Liver (tissue), 3 donors: ENCODE results near the gene MACROH2A2.

ENCODE experiments used
- ATF3 ChIP-seq: IDR thresholded peaks from 2 replicates; pipeline ENCODE4 v1.6.1; 2016; ENCODE audit warnings: antibody characterized with exemption
- CTCF ChIP-seq: fragments of 150-350 bp; IDR thresholded peaks from 2 replicates; pipeline ENCODE4 v1.5.1; 2017; ENCODE audit warnings: improper control_type of control experiment, low read depth, low read length; ENCODE audit not compliant: missing input control
- EGR1 ChIP-seq, 2 donors: IDR thresholded peaks; 2 replicates each; pipeline ENCODE4 v1.6.1; 2016 to 2018; ENCODE audit warnings: antibody characterized with exemption in 2 of 2, low read depth in 2 of 2
- FOXA1 ChIP-seq: IDR thresholded peaks from 2 replicates; pipeline ENCODE4 v1.6.1; 2016; ENCODE audit warnings: antibody characterized with exemption
- GABPA ChIP-seq, 2 donors: IDR thresholded peaks in 1 of 2; conservative IDR thresholded peaks in 1 of 2; 2 replicates each; pipeline ENCODE4 v1.6.1; 2016; ENCODE audit warnings: antibody characterized with exemption in 2 of 2, mild to moderate bottlenecking in 1 of 2, moderate library complexity in 1 of 2
- MAX ChIP-seq: IDR thresholded peaks from 2 replicates; pipeline ENCODE4 v1.6.1; 2016; ENCODE audit warnings: antibody characterized with exemption
- NR2F2 ChIP-seq: IDR thresholded peaks from 2 replicates; pipeline ENCODE4 v1.6.1; 2016; ENCODE audit warnings: antibody characterized with exemption
- RAD21 ChIP-seq, 2 donors: IDR thresholded peaks; 2 replicates each; pipeline ENCODE4 v1.6.1; 2016; ENCODE audit warnings: antibody characterized with exemption in 2 of 2, mild to moderate bottlenecking in 2 of 2
- REST ChIP-seq: IDR thresholded peaks from 2 replicates; pipeline ENCODE4 v1.6.1; 2016; ENCODE audit warnings: antibody characterized with exemption, mild to moderate bottlenecking
- SP1 ChIP-seq: IDR thresholded peaks from 2 replicates; pipeline ENCODE4 v1.6.1; 2018; ENCODE audit warnings: antibody characterized with exemption, mild to moderate bottlenecking
- TAF1 ChIP-seq: conservative IDR thresholded peaks from 2 replicates; pipeline ENCODE4 v1.6.1; 2016; ENCODE audit warnings: antibody characterized with exemption, mild to moderate bottlenecking
- YY1 ChIP-seq: IDR thresholded peaks from 2 replicates; pipeline ENCODE4 v1.6.1; 2016; ENCODE audit warnings: antibody characterized with exemption, mild to moderate bottlenecking
- ZBTB33 ChIP-seq: IDR thresholded peaks from 2 replicates; pipeline ENCODE4 v1.6.1; 2016; ENCODE audit warnings: antibody characterized with exemption
- donor health status: healthy.
- donor health status: healthy.

GRCh38 chr10:70131560-70131937, 78.9 kb downstream of the MACROH2A2 start:
- TF ChIP-seq CTCF (no peak), ATF3 (no peak), ZBTB33 (no peak), MAX (no peak), REST (no peak), YY1 (no peak), TAF1 (no peak), RAD21 (IDR thresholded peaks at IDR 0.05) (no peak), EGR1 (IDR thresholded peaks at IDR 0.05; ENCODE audit: low read depth in 2 of 2) (no peak), SP1 (no peak), GABPA (IDR thresholded peaks at IDR 0.05 in 1 of 2, conservative IDR thresholded peaks at IDR 0.05 in 1 of 2) (no peak), FOXA1 (no peak), NR2F2 (no peak)
